Measurements from ENCODE around the gene CLPX.

DNA sequence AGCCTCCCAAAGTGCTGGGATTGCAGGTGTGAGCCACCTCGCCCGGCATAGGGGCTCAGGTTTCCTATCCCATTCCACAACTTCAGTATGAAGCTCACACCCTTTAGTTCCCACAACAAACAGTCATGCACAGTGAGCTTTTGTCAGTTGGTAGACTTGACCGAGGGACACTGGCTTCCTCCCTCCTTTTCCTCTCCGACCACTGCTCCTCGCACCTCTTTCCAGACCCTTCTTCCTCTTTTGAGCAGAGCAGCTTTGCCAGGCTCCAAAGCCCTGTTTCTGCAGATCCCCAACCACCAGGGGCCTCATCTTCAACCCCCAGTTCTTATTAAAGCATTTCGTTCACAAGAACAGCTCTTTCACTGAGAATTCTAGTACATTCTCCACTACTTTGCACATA lies 38.9 kb upstream of the CLPX start:
- TF ChIP-seq, protein P1, sequence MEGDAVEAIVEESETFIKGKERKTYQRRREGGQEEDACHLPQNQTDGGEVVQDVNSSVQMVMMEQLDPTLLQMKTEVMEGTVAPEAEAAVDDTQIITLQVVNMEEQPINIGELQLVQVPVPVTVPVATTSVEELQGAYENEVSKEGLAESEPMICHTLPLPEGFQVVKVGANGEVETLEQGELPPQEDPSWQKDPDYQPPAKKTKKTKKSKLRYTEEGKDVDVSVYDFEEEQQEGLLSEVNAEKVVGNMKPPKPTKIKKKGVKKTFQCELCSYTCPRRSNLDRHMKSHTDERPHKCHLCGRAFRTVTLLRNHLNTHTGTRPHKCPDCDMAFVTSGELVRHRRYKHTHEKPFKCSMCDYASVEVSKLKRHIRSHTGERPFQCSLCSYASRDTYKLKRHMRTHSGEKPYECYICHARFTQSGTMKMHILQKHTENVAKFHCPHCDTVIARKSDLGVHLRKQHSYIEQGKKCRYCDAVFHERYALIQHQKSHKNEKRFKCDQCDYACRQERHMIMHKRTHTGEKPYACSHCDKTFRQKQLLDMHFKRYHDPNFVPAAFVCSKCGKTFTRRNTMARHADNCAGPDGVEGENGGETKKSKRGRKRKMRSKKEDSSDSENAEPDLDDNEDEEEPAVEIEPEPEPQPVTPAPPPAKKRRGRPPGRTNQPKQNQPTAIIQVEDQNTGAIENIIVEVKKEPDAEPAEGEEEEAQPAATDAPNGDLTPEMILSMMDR (IDR thresholded peaks at IDR 0.05) = no peak
- no peak for TF ChIP-seq EZH2 (IDR thresholded peaks at IDR 0.05)
- no peak for TF ChIP-seq EZH2phosphoT487 (IDR thresholded peaks at IDR 0.05)
